PFSK-1 (cell line): ENCODE results near the gene BAHCC1.

Experiments used
- FOXP2 ChIP-seq: optimal IDR thresholded peaks from 2 replicates; pipeline ENCODE3; 2011; ENCODE audit warnings: borderline replicate concordance, control low read depth, inconsistent platforms; ENCODE audit not compliant: insufficient read depth; ENCODE audit errors: extremely low read length, extremely low read depth
- POLR2AphosphoS5 ChIP-seq: IDR thresholded peaks from 2 replicates; pipeline ENCODE4 v1.6.1; 2012; ENCODE audit warnings: low read depth, mild to moderate bottlenecking, control low read depth, low read length, moderate library complexity
- SIN3A ChIP-seq: IDR thresholded peaks from 2 replicates; pipeline ENCODE4 v1.6.1; 2012; ENCODE audit warnings: mild to moderate bottlenecking, low read length, moderate library complexity, borderline replicate concordance; ENCODE audit not compliant: insufficient read depth
- TAF1 ChIP-seq: IDR thresholded peaks from 2 replicates; pipeline ENCODE4 v1.6.1; 2012; ENCODE audit warnings: low read length, control low read depth, borderline replicate concordance; ENCODE audit not compliant: insufficient read depth
- TF ChIP-seq, protein P1 (sequence below), 2 experiments: IDR thresholded peaks; 2 replicates each; pipeline versions ENCODE4 v1.6.1 to v1.8.0; 2011 to 2012; ENCODE audit warnings: low read depth in 2 of 2, low read length in 2 of 2, control low read depth in 1 of 2, inconsistent platforms in 1 of 2, mild to moderate bottlenecking in 1 of 2, moderate library complexity in 1 of 2; ENCODE audit not compliant: insufficient read depth in 1 of 2

DNA sequence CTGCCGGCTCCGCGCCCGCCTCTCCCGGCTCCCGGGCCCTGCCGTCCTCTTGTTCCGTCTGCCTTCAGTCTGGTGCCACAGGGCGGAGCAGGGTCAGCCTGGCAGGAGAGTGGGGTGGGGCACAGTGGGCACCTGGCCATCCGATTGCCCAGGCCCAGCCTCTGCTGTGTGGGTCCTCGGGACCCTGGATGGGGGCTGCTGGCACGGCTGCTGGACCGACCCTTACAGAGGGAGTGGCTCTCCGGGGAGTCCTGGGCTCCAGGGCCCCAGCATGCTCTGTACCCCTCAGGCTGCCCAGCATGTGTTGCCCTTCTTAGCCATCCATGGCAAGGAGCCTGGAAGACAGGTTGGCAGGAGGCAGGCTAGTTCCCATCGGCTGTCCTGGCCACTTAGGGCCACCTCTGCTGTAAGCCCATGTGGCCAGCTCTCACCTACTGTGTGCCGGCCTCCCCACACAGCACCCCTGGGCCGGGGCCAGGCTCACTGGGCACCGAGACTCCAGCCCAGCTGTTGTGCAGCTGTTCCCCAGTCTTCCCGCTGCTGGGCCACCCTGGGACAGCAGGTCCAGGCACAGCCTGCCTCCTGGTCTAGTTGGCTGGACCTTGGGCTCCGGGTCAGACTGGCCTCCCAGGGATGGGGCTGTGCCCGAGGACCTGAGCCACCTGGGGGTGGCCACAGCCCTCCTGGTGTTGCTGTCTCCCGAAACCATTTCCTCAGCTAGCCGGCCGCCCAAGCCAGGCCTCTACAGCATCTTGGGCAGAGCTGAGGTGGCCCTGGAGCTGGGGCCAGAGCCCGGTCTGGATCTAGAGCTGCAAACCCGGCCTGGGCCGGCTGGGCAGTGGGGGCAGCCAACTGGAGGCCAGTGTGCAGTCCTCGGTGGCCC, 24.9 kb downstream of the BAHCC1 start:
- TF ChIP-seq SIN3A: no peak
- no peak for TF ChIP-seq TAF1
- TF ChIP-seq, protein P1, sequence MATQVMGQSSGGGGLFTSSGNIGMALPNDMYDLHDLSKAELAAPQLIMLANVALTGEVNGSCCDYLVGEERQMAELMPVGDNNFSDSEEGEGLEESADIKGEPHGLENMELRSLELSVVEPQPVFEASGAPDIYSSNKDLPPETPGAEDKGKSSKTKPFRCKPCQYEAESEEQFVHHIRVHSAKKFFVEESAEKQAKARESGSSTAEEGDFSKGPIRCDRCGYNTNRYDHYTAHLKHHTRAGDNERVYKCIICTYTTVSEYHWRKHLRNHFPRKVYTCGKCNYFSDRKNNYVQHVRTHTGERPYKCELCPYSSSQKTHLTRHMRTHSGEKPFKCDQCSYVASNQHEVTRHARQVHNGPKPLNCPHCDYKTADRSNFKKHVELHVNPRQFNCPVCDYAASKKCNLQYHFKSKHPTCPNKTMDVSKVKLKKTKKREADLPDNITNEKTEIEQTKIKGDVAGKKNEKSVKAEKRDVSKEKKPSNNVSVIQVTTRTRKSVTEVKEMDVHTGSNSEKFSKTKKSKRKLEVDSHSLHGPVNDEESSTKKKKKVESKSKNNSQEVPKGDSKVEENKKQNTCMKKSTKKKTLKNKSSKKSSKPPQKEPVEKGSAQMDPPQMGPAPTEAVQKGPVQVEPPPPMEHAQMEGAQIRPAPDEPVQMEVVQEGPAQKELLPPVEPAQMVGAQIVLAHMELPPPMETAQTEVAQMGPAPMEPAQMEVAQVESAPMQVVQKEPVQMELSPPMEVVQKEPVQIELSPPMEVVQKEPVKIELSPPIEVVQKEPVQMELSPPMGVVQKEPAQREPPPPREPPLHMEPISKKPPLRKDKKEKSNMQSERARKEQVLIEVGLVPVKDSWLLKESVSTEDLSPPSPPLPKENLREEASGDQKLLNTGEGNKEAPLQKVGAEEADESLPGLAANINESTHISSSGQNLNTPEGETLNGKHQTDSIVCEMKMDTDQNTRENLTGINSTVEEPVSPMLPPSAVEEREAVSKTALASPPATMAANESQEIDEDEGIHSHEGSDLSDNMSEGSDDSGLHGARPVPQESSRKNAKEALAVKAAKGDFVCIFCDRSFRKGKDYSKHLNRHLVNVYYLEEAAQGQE (IDR thresholded peaks at IDR 0.05; ENCODE audit: insufficient read depth in 1 of 2, low read depth in 2 of 2, low read length in 2 of 2): no peak
- no peak for TF ChIP-seq POLR2AphosphoS5
- no peak for TF ChIP-seq FOXP2
